IPS-NIHi7 (cell line): ENCODE results near the gene GINS2.

Experiments used
- DNase-seq: peaks from one replicate; pipeline ENCODE4 v3.0.0; 2012; ENCODE audit warnings: mixed read lengths; ENCODE audit errors: extremely low spot score

GINS2 gene

GRCh38 chr16:85689950-85690320 lies 1.2 kb upstream of the GINS2 start:
- DNase-seq, result no peak

GRCh38 chr16:85689285-85689949 lies 663 bp upstream of the GINS2 start:
- no peak for DNase-seq

- no peak for DNase-seq
Measured at GRCh38 chr16:85687651-85688471, 893 bp downstream of the GINS2 start.

GRCh38 chr16:85686912-85687591 lies 1.7 kb downstream of the GINS2 start:
- no peak for DNase-seq

GRCh38 chr16:85685251-85685650 lies 3.5 kb downstream of the GINS2 start:
- no peak for DNase-seq

- DNase-seq, result no peak
Measured at GRCh38 chr16:85683363-85683762, 5.4 kb downstream of the GINS2 start.

GRCh38 chr16:85682516-85682915 lies 6.2 kb downstream of the GINS2 start:
- DNase-seq, result no peak

GRCh38 chr16:85681255-85681654 lies 7.5 kb downstream of the GINS2 start:
- DNase-seq, result no peak

- no peak for DNase-seq
Measured at GRCh38 chr16:85680352-85680944, 8.3 kb downstream of the GINS2 start.

- no peak for DNase-seq
Measured at GRCh38 chr16:85679870-85680269, 8.9 kb downstream of the GINS2 start.

- no peak for DNase-seq
Measured at GRCh38 chr16:85678821-85679220, 9.9 kb downstream of the GINS2 start.

- no peak for DNase-seq
Measured at GRCh38 chr16:85678016-85678415, 10.7 kb downstream of the GINS2 start.

- DNase-seq, result no peak
Measured at GRCh38 chr16:85677383-85677967, 11.3 kb downstream of the GINS2 start.

GRCh38 chr16:85676466-85676865 lies 12.3 kb downstream of the GINS2 start:
- no peak for DNase-seq

- DNase-seq, result peak; percentile 55
Measured at GRCh38 chr16:85675251-85675874, 13.4 kb downstream of the GINS2 start.

- DNase-seq, result no peak
Measured at GRCh38 chr16:85674828-85675227, 13.9 kb downstream of the GINS2 start.

- DNase-seq, result no peak
Measured at GRCh38 chr16:85674418-85674755, 14.4 kb downstream of the GINS2 start.

GRCh38 chr16:85673529-85674417 lies 15.0 kb downstream of the GINS2 start:
- DNase-seq, result no peak

- no peak for DNase-seq
Measured at GRCh38 chr16:85670840-85671239, 17.9 kb downstream of the GINS2 start.

GRCh38 chr16:85668676-85669424 lies 19.9 kb downstream of the GINS2 start:
- DNase-seq, result no peak
